IMR-90 (cell line): ENCODE measurements around the gene SPRR3. TPM values are rescaled to one million over a fixed set of nuclear protein-coding genes. Genes with fewer than 3 reads are reported as not detected.

ENCODE experiments used
- ATAC-seq: fragments of 200-7000 bp; cut with Tn5 transposase; 2 replicates; pipeline ENCODE4 v1.9.1; 2020; ENCODE audit warnings: low read depth, mild to moderate bottlenecking, moderate library complexity
- BruUV-seq: library from RNA; stranded (reverse); fragments of 400-500 nt; replicated peaks from 2 replicates; lab custom pipeline; 2021; lab: Mats Ljungman, UMichigan
- CTCF ChIA-PET: fragments of 300-600 bp; formaldehyde crosslinking; extraction: SDS; loops from one replicate; lab custom pipeline; 2021; ENCODE audit warnings: antibody characterized with exemption; lab: Yijun Ruan, JAX
- POLR2A ChIA-PET: fragments of 300-600 bp; sonication (Branson Sonifier 250); formaldehyde crosslinking; loops from one replicate; lab custom pipeline; 2022; ENCODE audit warnings: antibody characterized with exemption; ENCODE audit not compliant: unreplicated experiment; lab: Charles Lee
- DNase-seq: peaks from one replicate; pipeline ENCODE4 v3.0.0; 2013
- H2AFZ ChIP-seq: replicated peaks from 2 replicates; pipeline ENCODE3; 2013; ENCODE audit warnings: low read length, mild to moderate bottlenecking; ENCODE audit not compliant: poor library complexity
- H2AK5ac ChIP-seq: 2 replicates; pipeline ENCODE4 v1.6.1; 2013; ENCODE audit warnings: low read depth, low read length, inconsistent platforms
- H2AK9ac ChIP-seq: replicated peaks from 2 replicates; pipeline ENCODE3; 2013; ENCODE audit warnings: mild to moderate bottlenecking, low read depth, low read length, moderate library complexity; ENCODE audit not compliant: poor library complexity
- H2BK120ac ChIP-seq: 2 replicates; pipeline ENCODE4 v1.6.1; 2013; ENCODE audit warnings: low read depth, low read length, inconsistent platforms
- H2BK15ac ChIP-seq: 3 replicates; pipeline ENCODE4 v1.6.1; 2013; ENCODE audit warnings: low read depth, low read length, inconsistent platforms
- H2BK20ac ChIP-seq: 2 replicates; pipeline ENCODE4 v1.6.1; 2013; ENCODE audit warnings: low read depth, mild to moderate bottlenecking, inconsistent platforms, low read length, moderate library complexity
- H2BK5ac ChIP-seq: 2 replicates; pipeline ENCODE4 v1.6.1; 2013; ENCODE audit warnings: mild to moderate bottlenecking, low read depth, low read length, inconsistent platforms; ENCODE audit not compliant: poor library complexity, severe bottlenecking
- H3K14ac ChIP-seq: replicated peaks from 2 replicates; pipeline ENCODE4 v1.6.1; 2013; ENCODE audit warnings: low read depth, low read length, inconsistent platforms
- H3K18ac ChIP-seq: 2 replicates; pipeline ENCODE4 v1.6.1; 2013; ENCODE audit warnings: low read depth, low read length, control low read depth
- H3K23ac ChIP-seq: 2 replicates; pipeline ENCODE4 v1.6.1; 2013; ENCODE audit warnings: low read depth, low read length, inconsistent platforms
- H3K27ac ChIP-seq: 2 replicates; pipeline ENCODE4 v1.5.1; 2013; ENCODE audit warnings: mild to moderate bottlenecking, control low read depth, low read length; ENCODE audit not compliant: insufficient read depth
- H3K27me3 ChIP-seq: 2 replicates; pipeline ENCODE4 v1.6.1; 2013; ENCODE audit warnings: low read length; ENCODE audit not compliant: control insufficient read depth, insufficient read depth
- H3K36me3 ChIP-seq: 2 replicates; pipeline ENCODE4 v1.6.1; 2013; ENCODE audit warnings: low read length, mixed read lengths; ENCODE audit not compliant: control insufficient read depth, insufficient read depth
- H3K4ac ChIP-seq: 2 replicates; pipeline ENCODE4 v1.6.1; 2013; ENCODE audit warnings: low read depth, low read length, inconsistent platforms
- H3K4me1 ChIP-seq: 2 replicates; pipeline ENCODE4 v1.6.1; 2013; ENCODE audit warnings: low read length, mixed read lengths; ENCODE audit not compliant: control insufficient read depth, insufficient read depth
- H3K4me2 ChIP-seq: 2 replicates; pipeline ENCODE4 v1.6.1; 2013; ENCODE audit warnings: low read depth, mild to moderate bottlenecking, control low read depth, low read length, moderate library complexity
- H3K4me3 ChIP-seq: 2 replicates; pipeline ENCODE4 v1.5.1; 2013; ENCODE audit warnings: low read depth, mild to moderate bottlenecking, control low read depth, low read length, moderate library complexity; ENCODE audit not compliant: insufficient read depth
- H3K56ac ChIP-seq: 2 replicates; pipeline ENCODE4 v1.6.1; 2013; ENCODE audit warnings: low read length, inconsistent platforms; ENCODE audit not compliant: insufficient read depth; ENCODE audit errors: extremely low read depth
- H3K79me1 ChIP-seq, 2 experiments: 2 replicates each; pipeline ENCODE4 v1.6.1; 2013; ENCODE audit warnings: low read length in 2 of 2, inconsistent platforms in 1 of 2, low read depth in 1 of 2
- H3K9ac ChIP-seq: 2 replicates; pipeline ENCODE4 v1.6.1; 2013; ENCODE audit warnings: low read depth, low read length, control low read depth
- H3K9me1 ChIP-seq: 2 replicates; pipeline ENCODE4 v1.6.1; 2013; ENCODE audit warnings: low read length, inconsistent platforms; ENCODE audit not compliant: insufficient read depth
- H3K9me3 ChIP-seq: 2 replicates; pipeline ENCODE4 v1.6.1; 2013; ENCODE audit warnings: low read length; ENCODE audit not compliant: control insufficient read depth, insufficient read depth
- H4K20me1 ChIP-seq: 2 replicates; pipeline ENCODE4 v1.6.1; 2013; ENCODE audit warnings: low read length, inconsistent platforms; ENCODE audit not compliant: insufficient read depth
- H4K5ac ChIP-seq: 2 replicates; pipeline ENCODE4 v1.6.1; 2013; ENCODE audit warnings: mild to moderate bottlenecking, low read depth, low read length, control low read depth
- H4K8ac ChIP-seq, 2 experiments: 2 replicates each; pipeline ENCODE4 v1.6.1; 2013; ENCODE audit warnings: low read depth in 2 of 2, low read length in 2 of 2, control low read depth in 1 of 2, inconsistent platforms in 1 of 2
- H4K91ac ChIP-seq: 2 replicates; pipeline ENCODE4 v1.6.1; 2013; ENCODE audit warnings: low read depth, low read length, inconsistent platforms; ENCODE audit not compliant: insufficient read depth
- BHLHE40 ChIP-seq: fragments of 150-350 bp; IDR thresholded peaks from 2 replicates; pipeline ENCODE4 v1.6.1; 2016; ENCODE audit warnings: mild to moderate bottlenecking, low read depth, low read length
- CEBPB ChIP-seq: IDR thresholded peaks from 2 replicates; pipeline ENCODE4 v1.6.1; 2012; ENCODE audit warnings: low read depth, low read length, improper control_type of control experiment
- CHD1 ChIP-seq: IDR thresholded peaks from 2 replicates; pipeline ENCODE4 v1.6.1; 2012; ENCODE audit warnings: low read depth, low read length, improper control_type of control experiment
- CTCF ChIP-seq: conservative IDR thresholded peaks from 2 replicates; pipeline ENCODE4 v1.5.1; 2012; ENCODE audit warnings: mild to moderate bottlenecking, low read depth, low read length, improper control_type of control experiment
- ELK1 ChIP-seq: fragments of 150-350 bp; IDR thresholded peaks from 2 replicates; pipeline ENCODE4 v1.6.1; 2016; ENCODE audit warnings: low read depth, mild to moderate bottlenecking, low read length, moderate library complexity, borderline replicate concordance
- FOS ChIP-seq: fragments of 150-350 bp; IDR thresholded peaks from 2 replicates; pipeline ENCODE4 v1.6.1; 2016; ENCODE audit warnings: low read depth, low read length
- MAFK ChIP-seq: IDR thresholded peaks from 2 replicates; pipeline ENCODE4 v1.6.1; 2012; ENCODE audit warnings: low read depth, low read length, improper control_type of control experiment
- MAZ ChIP-seq: IDR thresholded peaks from 2 replicates; pipeline ENCODE4 v1.6.1; 2012; ENCODE audit warnings: low read depth, mild to moderate bottlenecking, low read length, improper control_type of control experiment, moderate library complexity, borderline replicate concordance
- MXI1 ChIP-seq: IDR thresholded peaks from 2 replicates; pipeline ENCODE4 v1.6.1; 2012; ENCODE audit warnings: low read depth, mild to moderate bottlenecking, low read length, moderate library complexity, borderline replicate concordance
- NFE2L2 ChIP-seq: fragments of 150-350 bp; IDR thresholded peaks from 2 replicates; pipeline ENCODE4 v1.6.1; 2016; ENCODE audit warnings: low read depth, mild to moderate bottlenecking, low read length
- POLR2A ChIP-seq: IDR thresholded peaks from 2 replicates; pipeline ENCODE4 v1.6.1; 2012; ENCODE audit warnings: mild to moderate bottlenecking, low read depth, low read length
- RAD21 ChIP-seq: IDR thresholded peaks from 2 replicates; pipeline ENCODE4 v1.6.1; 2012; ENCODE audit warnings: low read length, improper control_type of control experiment
- RCOR1 ChIP-seq: IDR thresholded peaks from 2 replicates; pipeline ENCODE4 v1.6.1; 2012; ENCODE audit warnings: mild to moderate bottlenecking, low read length, improper control_type of control experiment; ENCODE audit not compliant: insufficient replicate concordance
- RFX5 ChIP-seq: IDR thresholded peaks from 2 replicates; pipeline ENCODE4 v1.8.0; 2012; ENCODE audit warnings: low read depth, mild to moderate bottlenecking, low read length, moderate library complexity
- SMC3 ChIP-seq: fragments of 150-350 bp; IDR thresholded peaks from 2 replicates; pipeline ENCODE4 v1.6.1; 2016; ENCODE audit warnings: low read depth, mild to moderate bottlenecking, antibody characterized with exemption, low read length, moderate library complexity
- USF2 ChIP-seq: fragments of 150-350 bp; IDR thresholded peaks from 2 replicates; pipeline ENCODE4 v1.6.1; 2017; ENCODE audit warnings: mild to moderate bottlenecking, antibody characterized with exemption, low read length, low read depth
- WGBS, 2 experiments: methylation state at CpG; one replicate each; pipeline versions ENCODE4 v1.1.5 to v1.1.7; 2013; ENCODE audit warnings: missing lambda C conversion rate in 2 of 2; ENCODE audit not compliant: insufficient read length in 1 of 2; ENCODE audit errors: extremely low coverage in 2 of 2; 5-methylcytosine and 5-hydroxymethylcytosine counted together
- dilution Hi-C: fragments of 300-500 bp; cut with HindIII; formaldehyde crosslinking; loops from one replicate; pipeline ENCODE4 v1.14.3; 2018; ENCODE audit warnings: low sequenced_read_pairs; ENCODE audit not compliant: unreplicated experiment
- in situ Hi-C: fragments of 300-500 bp; cut with MboI; formaldehyde crosslinking; loops from 3 replicates; pipeline ENCODE4 v1.14.3; 2019; ENCODE audit warnings: low sequenced_read_pairs, inconsistent platforms, mixed read lengths
- intact Hi-C: fragments of 100-400 bp; cut with micrococcal nuclease; formaldehyde crosslinking; loops from 2 replicates; pipeline ENCODE4 v1.10.0; 2022
- polyA plus RNA-seq, 3 experiments: library from polyadenylated mRNA; depleted of rRNA; stranded (reverse); fragments of >200 nt; gene quantifications; 2 replicates each; pipeline ENCODE4 v1.2.3, GENCODE V29; 2012; ENCODE audit warnings: low replicate concordance in 1 of 3
- total RNA-seq: library from RNA; depleted of rRNA; stranded (reverse); fragments of >200 nt; gene quantifications from 2 replicates; pipeline ENCODE4 v1.2.3, GENCODE V29; 2012

The SPRR3 gene
- total and polyA plus RNA-seq, 2 of the 4 experiments (the other 2 are of a cell fraction): not detected

- ATAC-seq (no peak), DNase-seq (no peak)
- no peak within 1 kb of the TSS for H3K18ac ChIP-seq
- no peak within 1 kb of the TSS for H2AFZ ChIP-seq
- H3K4me3 ChIP-seq: no peak within 1 kb of the TSS
- H4K20me1 ChIP-seq: no peaks in the 10 kb centered on the region
- H3K27me3 ChIP-seq: no peaks in the 10 kb centered on the region
- dilution Hi-C loops (no loop called here), intact Hi-C loops (no loop called here), in situ Hi-C loops (no loop called here)
- H3K9me3 ChIP-seq: no peaks in the 10 kb centered on the region
- no peaks in the 10 kb centered on the region for H3K4me1 ChIP-seq
- no peak within 1 kb of the TSS for H3K27ac ChIP-seq
- no peak within 1 kb of the TSS for H2BK5ac ChIP-seq
- no TSS peak for BruUV-seq
- no peak within 1 kb of the TSS for H3K56ac ChIP-seq
- WGBS, 2 experiments: 17% methylated on average over 1 of the region's 6 CpGs; no CpG with 5 or more reads in 1 of the 2 experiments
- no peak within 1 kb of the TSS for H3K9ac ChIP-seq
- no peak within 1 kb of the TSS for H4K91ac ChIP-seq
- H4K8ac ChIP-seq: no peak within 1 kb of the TSS
- H3K14ac ChIP-seq: no peak within 1 kb of the TSS
- no peak within 1 kb of the TSS for H3K4ac ChIP-seq
- ChIA-PET POLR2A (no interaction called here), CTCF (no interaction called here)
- no peak within 1 kb of the TSS for H2BK120ac ChIP-seq
- H3K23ac ChIP-seq: no peak within 1 kb of the TSS
- no peaks in the 10 kb centered on the region for H3K9me1 ChIP-seq
- no peaks in the 10 kb centered on the region for H3K36me3 ChIP-seq
- H2AK9ac ChIP-seq: no peak within 1 kb of the TSS
- no peak within 1 kb of the TSS for H2AK5ac ChIP-seq
- no peak within 1 kb of the TSS for H4K5ac ChIP-seq
- TF ChIP-seq CEBPB (no peak), MAZ (no peak), MAFK (no peak), RFX5 (no peak), USF2 (no peak), SMC3 (no peak), MXI1 (no peak), NFE2L2 (no peak), RCOR1 (no peak), BHLHE40 (no peak), FOS (no peak), POLR2A (no peak), ELK1 (no peak), CHD1 (no peak), RAD21 (no peak), CTCF (no peak)
- no peaks in the 10 kb centered on the region for H3K79me1 ChIP-seq
- no peak within 1 kb of the TSS for H2BK20ac ChIP-seq
- no peak within 1 kb of the TSS for H3K4me2 ChIP-seq
- H2BK15ac ChIP-seq: no peak within 1 kb of the TSS
Observed at GRCh38 chr1:152970495-152970894, 31.1 kb upstream of the SPRR3 start, which contains the start of gene SPRR4. Gene SPRR4, plus strand, starts transcription at chr1:152970648. Its CDS starts 1,243 bp downstream, at chr1:152971891.
